Neural cell (in vitro differentiated cells): Measurements from ENCODE around the gene ZNF334.

Source experiments
- TF ChIP-seq, protein P1 (sequence below): fragments of 450-650 bp; IDR thresholded peaks from 2 replicates; pipeline ENCODE4 v1.5.1; 2014; ENCODE audit warnings: antibody characterized with exemption, mild to moderate bottlenecking, moderate library complexity; ENCODE audit not compliant: poor library complexity, severe bottlenecking
- TF ChIP-seq, protein P2 (sequence below): IDR thresholded peaks from 2 replicates; pipeline ENCODE4 v1.6.1; 2012; ENCODE audit warnings: borderline replicate concordance

DNA sequence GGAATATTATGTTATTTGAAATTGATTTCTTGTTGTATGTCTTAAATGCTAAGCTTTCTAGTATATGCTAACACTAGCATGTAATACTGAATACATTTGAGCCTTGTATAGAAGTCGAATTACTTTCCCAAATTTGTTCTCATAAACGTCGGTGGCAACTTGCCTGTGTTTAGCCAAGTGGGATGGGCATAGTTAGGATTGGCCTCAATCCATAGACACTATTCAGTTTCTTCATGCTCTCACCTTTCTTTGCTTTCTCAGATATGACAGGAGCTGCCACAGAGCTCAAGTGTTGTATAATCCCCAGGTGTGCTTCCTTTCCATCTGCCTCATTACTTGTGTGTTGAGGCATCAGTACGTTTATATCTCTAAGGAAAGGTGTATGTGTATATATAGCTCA is 19.3 kb downstream of the ZNF334 start:
- TF ChIP-seq, protein P1, sequence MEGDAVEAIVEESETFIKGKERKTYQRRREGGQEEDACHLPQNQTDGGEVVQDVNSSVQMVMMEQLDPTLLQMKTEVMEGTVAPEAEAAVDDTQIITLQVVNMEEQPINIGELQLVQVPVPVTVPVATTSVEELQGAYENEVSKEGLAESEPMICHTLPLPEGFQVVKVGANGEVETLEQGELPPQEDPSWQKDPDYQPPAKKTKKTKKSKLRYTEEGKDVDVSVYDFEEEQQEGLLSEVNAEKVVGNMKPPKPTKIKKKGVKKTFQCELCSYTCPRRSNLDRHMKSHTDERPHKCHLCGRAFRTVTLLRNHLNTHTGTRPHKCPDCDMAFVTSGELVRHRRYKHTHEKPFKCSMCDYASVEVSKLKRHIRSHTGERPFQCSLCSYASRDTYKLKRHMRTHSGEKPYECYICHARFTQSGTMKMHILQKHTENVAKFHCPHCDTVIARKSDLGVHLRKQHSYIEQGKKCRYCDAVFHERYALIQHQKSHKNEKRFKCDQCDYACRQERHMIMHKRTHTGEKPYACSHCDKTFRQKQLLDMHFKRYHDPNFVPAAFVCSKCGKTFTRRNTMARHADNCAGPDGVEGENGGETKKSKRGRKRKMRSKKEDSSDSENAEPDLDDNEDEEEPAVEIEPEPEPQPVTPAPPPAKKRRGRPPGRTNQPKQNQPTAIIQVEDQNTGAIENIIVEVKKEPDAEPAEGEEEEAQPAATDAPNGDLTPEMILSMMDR, result no peak
- TF ChIP-seq, protein P2, sequence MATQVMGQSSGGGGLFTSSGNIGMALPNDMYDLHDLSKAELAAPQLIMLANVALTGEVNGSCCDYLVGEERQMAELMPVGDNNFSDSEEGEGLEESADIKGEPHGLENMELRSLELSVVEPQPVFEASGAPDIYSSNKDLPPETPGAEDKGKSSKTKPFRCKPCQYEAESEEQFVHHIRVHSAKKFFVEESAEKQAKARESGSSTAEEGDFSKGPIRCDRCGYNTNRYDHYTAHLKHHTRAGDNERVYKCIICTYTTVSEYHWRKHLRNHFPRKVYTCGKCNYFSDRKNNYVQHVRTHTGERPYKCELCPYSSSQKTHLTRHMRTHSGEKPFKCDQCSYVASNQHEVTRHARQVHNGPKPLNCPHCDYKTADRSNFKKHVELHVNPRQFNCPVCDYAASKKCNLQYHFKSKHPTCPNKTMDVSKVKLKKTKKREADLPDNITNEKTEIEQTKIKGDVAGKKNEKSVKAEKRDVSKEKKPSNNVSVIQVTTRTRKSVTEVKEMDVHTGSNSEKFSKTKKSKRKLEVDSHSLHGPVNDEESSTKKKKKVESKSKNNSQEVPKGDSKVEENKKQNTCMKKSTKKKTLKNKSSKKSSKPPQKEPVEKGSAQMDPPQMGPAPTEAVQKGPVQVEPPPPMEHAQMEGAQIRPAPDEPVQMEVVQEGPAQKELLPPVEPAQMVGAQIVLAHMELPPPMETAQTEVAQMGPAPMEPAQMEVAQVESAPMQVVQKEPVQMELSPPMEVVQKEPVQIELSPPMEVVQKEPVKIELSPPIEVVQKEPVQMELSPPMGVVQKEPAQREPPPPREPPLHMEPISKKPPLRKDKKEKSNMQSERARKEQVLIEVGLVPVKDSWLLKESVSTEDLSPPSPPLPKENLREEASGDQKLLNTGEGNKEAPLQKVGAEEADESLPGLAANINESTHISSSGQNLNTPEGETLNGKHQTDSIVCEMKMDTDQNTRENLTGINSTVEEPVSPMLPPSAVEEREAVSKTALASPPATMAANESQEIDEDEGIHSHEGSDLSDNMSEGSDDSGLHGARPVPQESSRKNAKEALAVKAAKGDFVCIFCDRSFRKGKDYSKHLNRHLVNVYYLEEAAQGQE, result no peak
